Liver (tissue), 9 donors: Measurements from ENCODE around the gene UBA6. TPM values are rescaled to one million over a fixed set of nuclear protein-coding genes. Genes with fewer than 3 reads are reported as not detected.

Experiments used
- DNase-seq: peaks from one replicate; pipeline ENCODE4 v3.0.0-alpha.2; 2017; ENCODE audit warnings: low spot score
- H3K27ac ChIP-seq, 2 donors: one replicate each; pipeline ENCODE4 v1.7.0; 2013; ENCODE audit warnings: inconsistent platforms in 2 of 2, low read length in 2 of 2, control low read depth in 1 of 2, low read depth in 1 of 2, mild to moderate bottlenecking in 1 of 2
- H3K27me3 ChIP-seq, 4 donors: one replicate each; pipeline versions ENCODE4 v1.6.1 to v1.7.0; 2013; ENCODE audit warnings: low read length in 3 of 4, inconsistent platforms in 1 of 4, mild to moderate bottlenecking in 1 of 4, moderate library complexity in 1 of 4; ENCODE audit not compliant: control insufficient read depth in 4 of 4, insufficient read depth in 4 of 4
- H3K36me3 ChIP-seq, 4 donors: one replicate each; pipeline versions ENCODE4 v1.6.1 to v1.7.0; 2013; ENCODE audit warnings: low read length in 3 of 4, mild to moderate bottlenecking in 3 of 4, low read depth in 1 of 4, moderate library complexity in 1 of 4; ENCODE audit not compliant: control insufficient read depth in 4 of 4, insufficient read depth in 3 of 4
- H3K4me1 ChIP-seq, 4 donors: one replicate each; pipeline versions ENCODE4 v1.6.1 to v1.7.0; 2013; ENCODE audit warnings: low read length in 3 of 4, mild to moderate bottlenecking in 3 of 4, moderate library complexity in 1 of 4; ENCODE audit not compliant: control insufficient read depth in 4 of 4, insufficient read depth in 4 of 4
- H3K4me3 ChIP-seq, 3 donors: one replicate each; pipeline versions ENCODE4 v1.6.1 to v1.7.0; 2013; ENCODE audit warnings: low read length in 3 of 3, control low read depth in 1 of 3, low read depth in 1 of 3, mild to moderate bottlenecking in 1 of 3
- H3K9ac ChIP-seq, 2 donors: one replicate each; pipeline ENCODE4 v1.7.0; 2013; ENCODE audit warnings: low read length in 2 of 2, mild to moderate bottlenecking in 2 of 2, moderate library complexity in 2 of 2, control low read depth in 1 of 2, low read depth in 1 of 2
- H3K9me3 ChIP-seq, 4 donors: one replicate each; pipeline versions ENCODE4 v1.6.1 to v1.7.0; 2013; ENCODE audit warnings: low read length in 3 of 4; ENCODE audit not compliant: control insufficient read depth in 4 of 4
- EGR1 ChIP-seq, 2 donors: IDR thresholded peaks; 2 replicates each; pipeline ENCODE4 v1.6.1; 2016 to 2018; ENCODE audit warnings: antibody characterized with exemption in 2 of 2, low read depth in 2 of 2
- FOXA1 ChIP-seq: IDR thresholded peaks from 2 replicates; pipeline ENCODE4 v1.6.1; 2016; ENCODE audit warnings: antibody characterized with exemption
- FOXA2 ChIP-seq: IDR thresholded peaks from 2 replicates; pipeline ENCODE4 v1.6.1; 2016; ENCODE audit warnings: antibody characterized with exemption
- GABPA ChIP-seq, 2 donors: IDR thresholded peaks in 1 of 2; conservative IDR thresholded peaks in 1 of 2; 2 replicates each; pipeline ENCODE4 v1.6.1; 2016; ENCODE audit warnings: antibody characterized with exemption in 2 of 2, mild to moderate bottlenecking in 1 of 2, moderate library complexity in 1 of 2
- HNF4A ChIP-seq, 2 donors: conservative IDR thresholded peaks; 2 replicates each; pipeline ENCODE4 v1.6.1; 2016; ENCODE audit warnings: antibody characterized with exemption in 2 of 2, mild to moderate bottlenecking in 2 of 2
- HNF4G ChIP-seq: IDR thresholded peaks from 2 replicates; pipeline ENCODE4 v1.6.1; 2016; ENCODE audit warnings: antibody characterized with exemption
- JUND ChIP-seq, 2 donors: IDR thresholded peaks; 2 replicates each; pipeline ENCODE4 v1.6.1; 2016; ENCODE audit warnings: antibody characterized with exemption in 2 of 2
- MAX ChIP-seq: IDR thresholded peaks from 2 replicates; pipeline ENCODE4 v1.6.1; 2016; ENCODE audit warnings: antibody characterized with exemption
- RAD21 ChIP-seq, 2 donors: IDR thresholded peaks; 2 replicates each; pipeline ENCODE4 v1.6.1; 2016; ENCODE audit warnings: antibody characterized with exemption in 2 of 2, mild to moderate bottlenecking in 2 of 2
- REST ChIP-seq: IDR thresholded peaks from 2 replicates; pipeline ENCODE4 v1.6.1; 2016; ENCODE audit warnings: antibody characterized with exemption, mild to moderate bottlenecking
- RXRA ChIP-seq, 2 donors: IDR thresholded peaks; 2 replicates each; pipeline ENCODE4 v1.6.1; 2017 to 2018; ENCODE audit warnings: antibody characterized with exemption in 2 of 2, mild to moderate bottlenecking in 1 of 2
- SP1 ChIP-seq: IDR thresholded peaks from 2 replicates; pipeline ENCODE4 v1.6.1; 2018; ENCODE audit warnings: antibody characterized with exemption, mild to moderate bottlenecking
- TAF1 ChIP-seq: conservative IDR thresholded peaks from 2 replicates; pipeline ENCODE4 v1.6.1; 2016; ENCODE audit warnings: antibody characterized with exemption, mild to moderate bottlenecking
- YY1 ChIP-seq: IDR thresholded peaks from 2 replicates; pipeline ENCODE4 v1.6.1; 2016; ENCODE audit warnings: antibody characterized with exemption, mild to moderate bottlenecking
- WGBS: extraction: QIAGEN DNeasy Blood & Tissue Kit; methylation state at CpG from one replicate; pipeline ENCODE4 v1.1.7; 2013; 5-methylcytosine and 5-hydroxymethylcytosine counted together
- polyA plus RNA-seq, 2 donors: library from polyadenylated mRNA; stranded (reverse) in 1 of 2; unstranded in 1 of 2; fragments of 200-250 nt in 1 of 2; fragments of >200 nt in 1 of 2; fragmentation: Nextera tagmentation in 1 of 2; extraction: Ambion mirVana in 1 of 2; gene quantifications; one replicate each; pipeline versions ENCODE4 v1.2.1 to v1.2.3, GENCODE V29; 2013 to 2015
- total RNA-seq, 2 donors: library from RNA; depleted of rRNA; stranded (reverse); fragments of >200 nt; gene quantifications; one replicate each; pipeline ENCODE4 v1.2.3, GENCODE V29; 2014
- donor health status: healthy.
- donor health status: healthy.
- donor health status: healthy.
- donor health status: healthy.
- donor health status: healthy.

Gene UBA6
- total and polyA plus RNA-seq, 4 donors = 8.4 to 122 (median 13.7) TPM

- no peaks in the 10 kb centered on the region for H3K4me1 ChIP-seq
- H3K27me3 ChIP-seq = no peaks in the 10 kb centered on the region
- H3K9ac ChIP-seq = no peak overlapping the region
- H3K27ac ChIP-seq = no peak overlapping the region
- WGBS = 51% methylated on average over 2 of the region's 2 CpGs
- TF ChIP-seq HNF4A (conservative IDR thresholded peaks at IDR 0.05) (no peak), JUND (IDR thresholded peaks at IDR 0.05) (no peak), REST (no peak), YY1 (no peak), RXRA (IDR thresholded peaks at IDR 0.05) (no peak), HNF4G (no peak), RAD21 (IDR thresholded peaks at IDR 0.05) (no peak), SP1 (no peak), FOXA1 (no peak), FOXA2 (no peak), TAF1 (no peak)
- no peaks in the 10 kb centered on the region for H3K36me3 ChIP-seq
- H3K9me3 ChIP-seq = no peaks in the 10 kb centered on the region
- H3K4me3 ChIP-seq = no peak overlapping the region
- no peak for DNase-seq
Observed at GRCh38 chr4:67593741-67594175, 107.2 kb downstream of the UBA6 start.

GRCh38 chr4:67587156-67587555 is 113.8 kb downstream of the UBA6 start:
- no peak for DNase-seq
- Histone ChIP-seq H3K4me1 (no peaks in the 10 kb centered on the region), H3K27ac (no peak overlapping the region), H3K4me3 (no peak overlapping the region), H3K9ac (no peak overlapping the region), H3K9me3 (no peaks in the 10 kb centered on the region), H3K27me3 (no peaks in the 10 kb centered on the region), H3K36me3 (no peaks in the 10 kb centered on the region)
- 89% methylated on average over 3 of the region's 3 CpGs for WGBS
- no peak for TF ChIP-seq RXRA (IDR thresholded peaks at IDR 0.05)

GRCh38 chr4:67584496-67584895 is 116.5 kb downstream of the UBA6 start:
- TF ChIP-seq REST (no peak), SP1 (no peak), HNF4G (no peak), MAX (no peak), TAF1 (no peak), EGR1 (IDR thresholded peaks at IDR 0.05; ENCODE audit: low read depth in 2 of 2) (no peak), GABPA (IDR thresholded peaks at IDR 0.05 in 1 of 2, conservative IDR thresholded peaks at IDR 0.05 in 1 of 2) (no peak), JUND (IDR thresholded peaks at IDR 0.05) (no peak)
- no peak overlapping the region for H3K27ac ChIP-seq
- H3K9me3 ChIP-seq = no peaks in the 10 kb centered on the region
- no peak overlapping the region for H3K4me3 ChIP-seq
- H3K36me3 ChIP-seq = no peaks in the 10 kb centered on the region
- H3K4me1 ChIP-seq = no peaks in the 10 kb centered on the region
- no peaks in the 10 kb centered on the region for H3K27me3 ChIP-seq
- DNase-seq = no peak
- no peak overlapping the region for H3K9ac ChIP-seq
